Stimulated activated CD4-positive, alpha-beta T cell treated with anti-CD3 and anti-CD28 coated beads, Interleukin-1b, Interleukin-23, amount 100 ng/mL, for 24 hours (primary cell): ENCODE results near the gene C19orf33.
"Not testable (repeated sequence)": the region's sequence is repeated elsewhere in the genome, so short reads cannot be mapped to it uniquely, and the experiment has no call there.

Source experiments
- DNase-seq, 4 experiments: peaks; one replicate each; pipeline ENCODE4 v3.0.0-alpha.2; 2020; ENCODE audit warnings: low read depth in 4 of 4, low spot score in 1 of 4

C19orf33 gene

GRCh38 chr19:38336638-38337359, 32.7 kb downstream of the C19orf33 start:
- DNase-seq = peak; percentile 83 to 92 (median 90)

- DNase-seq = no peak
Observed at GRCh38 chr19:38337360-38337653, 33.3 kb downstream of the C19orf33 start.

GRCh38 chr19:38339011-38339410, 35.0 kb downstream of the C19orf33 start:
- DNase-seq = not testable (repeated sequence)

- no peak for DNase-seq
Observed at GRCh38 chr19:38340927-38341326, 36.9 kb downstream of the C19orf33 start.

GRCh38 chr19:38346837-38347236, 42.8 kb downstream of the C19orf33 start:
- DNase-seq = no peak

- DNase-seq = no peak
Observed at GRCh38 chr19:38350883-38351282, 46.8 kb downstream of the C19orf33 start.

GRCh38 chr19:38351865-38352395, 47.9 kb downstream of the C19orf33 start:
- no peak for DNase-seq

GRCh38 chr19:38352611-38353010, 48.6 kb downstream of the C19orf33 start:
- no peak for DNase-seq
